Erythroblast (primary cell): ENCODE measurements around the gene MED25.
A peak's percentile ranks its signal among the peaks of the same experiment; 100 is the strongest.

Experiments
- DNase-seq, 2 experiments: peaks; one replicate each; lab custom pipeline; 2025; lab: John Stamatoyannopoulos, UW
- GATA1 ChIP-seq: IDR thresholded peaks from 2 replicates; pipeline ENCODE4 v1.6.1; 2011; ENCODE audit warnings: low read depth, mild to moderate bottlenecking, control low read depth, low read length, moderate library complexity
- POLR2A ChIP-seq: IDR thresholded peaks from 2 replicates; pipeline ENCODE4 v1.6.1; 2011; ENCODE audit warnings: mild to moderate bottlenecking, low read length

MED25 gene

GRCh38 chr19:49877020-49877878, 59.2 kb downstream of the MED25 start, which contains the start of the genes AKT1S1 and TBC1D17:
AKT1S1 (minus strand) TSS chr19:49877355; CDS start chr19:49873295, 4,060 bp downstream.
TBC1D17 (plus strand) TSS chr19:49877702; CDS start chr19:49877724, 22 bp downstream.
- peak; percentile 90 for TF ChIP-seq POLR2A
- no peak for TF ChIP-seq GATA1
- DNase-seq = peak; percentile 100

- TF ChIP-seq POLR2A (no peak), GATA1 (no peak)
Observed at GRCh38 chr19:49877879-49878743, 60.0 kb downstream of the MED25 start.

GRCh38 chr19:49878744-49879070, 60.6 kb downstream of the MED25 start:
- TF ChIP-seq POLR2A (no peak), GATA1 (no peak)
- DNase-seq = no peak

More at GRCh38 chr19:49877879-49878743, 60.0 kb downstream of the MED25 start:
- DNase-seq = peak; percentile 99 to 100

GRCh38 chr19:49879243-49879963, 61.3 kb downstream of the MED25 start:
- TF ChIP-seq GATA1 (no peak), POLR2A (no peak)
- no peak for DNase-seq

- no peak for TF ChIP-seq POLR2A
- no peak for TF ChIP-seq GATA1
- no peak for DNase-seq
Observed at GRCh38 chr19:49880162-49880869, 62.2 kb downstream of the MED25 start.

- DNase-seq = no peak
- TF ChIP-seq GATA1 (no peak), POLR2A (no peak)
Observed at GRCh38 chr19:49881186-49881585, 63.1 kb downstream of the MED25 start.

GRCh38 chr19:49881672-49882394, 63.7 kb downstream of the MED25 start:
- no peak for DNase-seq
- TF ChIP-seq POLR2A = no peak
- TF ChIP-seq GATA1 = no peak

GRCh38 chr19:49882643-49883042, 64.6 kb downstream of the MED25 start:
- TF ChIP-seq GATA1 (no peak), POLR2A (no peak)
- DNase-seq = no peak

- TF ChIP-seq GATA1 = no peak
- TF ChIP-seq POLR2A = no peak
- DNase-seq = no peak
Observed at GRCh38 chr19:49883094-49883493, 65.0 kb downstream of the MED25 start.

- no peak for TF ChIP-seq GATA1
- no peak for TF ChIP-seq POLR2A
- DNase-seq = no peak
Observed at GRCh38 chr19:49884109-49884508, 66.0 kb downstream of the MED25 start.

GRCh38 chr19:49884760-49885159, 66.7 kb downstream of the MED25 start:
- no peak for DNase-seq
- TF ChIP-seq GATA1 (no peak), POLR2A (no peak)
